Stimulated activated CD8-positive, alpha-beta memory T cell treated with anti-CD3 and anti-CD28 coated beads, Interleukin-15, amount 100 ng/mL, for 1 hour (primary cell): ENCODE data around the gene DFFB.
"Not testable (repeated sequence)": the region's sequence is repeated elsewhere in the genome, so short reads cannot be mapped to it uniquely, and the experiment has no call there.

Source experiments
- DNase-seq: peaks from one replicate; pipeline ENCODE4 v3.0.0-alpha.2; 2020; ENCODE audit warnings: low read depth

Gene DFFB, protein sequence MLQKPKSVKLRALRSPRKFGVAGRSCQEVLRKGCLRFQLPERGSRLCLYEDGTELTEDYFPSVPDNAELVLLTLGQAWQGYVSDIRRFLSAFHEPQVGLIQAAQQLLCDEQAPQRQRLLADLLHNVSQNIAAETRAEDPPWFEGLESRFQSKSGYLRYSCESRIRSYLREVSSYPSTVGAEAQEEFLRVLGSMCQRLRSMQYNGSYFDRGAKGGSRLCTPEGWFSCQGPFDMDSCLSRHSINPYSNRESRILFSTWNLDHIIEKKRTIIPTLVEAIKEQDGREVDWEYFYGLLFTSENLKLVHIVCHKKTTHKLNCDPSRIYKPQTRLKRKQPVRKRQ

DNA sequence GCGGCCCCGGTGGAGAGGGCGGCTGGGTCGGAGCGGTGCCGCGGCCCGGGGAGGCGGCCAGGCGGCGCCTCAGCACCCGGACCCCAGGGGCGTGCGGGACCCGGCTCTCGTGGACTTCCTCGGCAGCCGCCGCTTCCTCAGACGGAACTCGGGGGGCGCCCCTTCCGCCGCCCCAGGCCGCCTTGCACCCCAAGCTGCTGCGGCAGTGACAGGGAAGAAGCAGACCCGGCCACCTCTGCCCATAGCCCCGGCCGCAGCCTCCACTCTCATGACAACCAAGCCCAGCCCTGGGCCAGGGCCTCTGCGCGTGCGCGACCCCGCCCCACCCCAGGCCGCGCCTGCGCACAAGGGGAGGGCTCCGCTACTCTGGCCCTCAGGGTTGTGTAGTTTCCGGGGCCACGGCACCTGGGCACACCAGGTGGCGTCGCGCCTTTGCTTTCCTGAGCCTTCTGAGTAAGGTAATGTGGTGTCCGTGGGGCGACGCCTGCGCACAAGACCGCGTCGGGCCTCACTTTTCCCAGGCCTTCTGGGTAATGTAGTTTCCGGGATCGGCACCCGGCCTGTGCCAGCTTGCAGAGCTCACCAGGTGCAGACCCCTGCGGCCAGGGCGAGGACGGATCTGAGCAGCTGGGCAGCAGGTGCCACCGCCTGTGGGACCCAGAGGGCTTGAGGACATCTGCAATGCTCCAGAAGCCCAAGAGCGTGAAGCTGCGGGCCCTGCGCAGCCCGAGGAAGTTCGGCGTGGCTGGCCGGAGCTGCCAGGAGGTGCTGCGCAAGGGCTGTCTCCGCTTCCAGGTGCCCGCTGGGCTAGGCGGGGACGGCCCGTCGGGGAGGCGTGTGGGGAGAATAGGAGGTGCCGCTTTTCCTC, at the start of gene DFFB, which contains the start of gene CEP104:
Gene DFFB, plus strand, starts transcription at position 554 of the 868 bp plus-strand sequence. Its CDS starts 128 bp downstream, at position 682.
Gene CEP104, minus strand, starts transcription at position 289 of the 868 bp plus-strand sequence. CDS start 4,804 bp downstream, outside the sequence.
- DNase-seq: peak; percentile 88

DNA sequence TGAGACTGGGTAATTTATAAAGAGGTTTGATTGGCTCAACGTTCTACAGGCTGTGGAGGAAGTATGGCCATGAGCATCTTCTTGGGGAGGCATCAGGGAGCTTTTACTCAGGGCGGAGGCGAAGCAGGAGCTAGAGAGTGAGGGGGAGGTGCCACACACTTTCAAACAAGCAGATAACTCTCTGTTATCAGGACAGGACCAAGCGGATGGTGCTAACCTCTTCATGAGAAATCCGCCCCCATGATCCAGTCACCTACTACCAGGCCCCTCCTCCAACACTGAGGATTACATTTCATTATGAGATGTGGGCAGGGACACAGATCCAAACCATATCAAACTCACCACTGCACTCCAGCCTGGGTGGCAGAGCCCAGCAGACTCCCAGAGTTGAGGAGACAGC, 49.5 kb upstream of the DFFB start:
- no peak for DNase-seq

DNA sequence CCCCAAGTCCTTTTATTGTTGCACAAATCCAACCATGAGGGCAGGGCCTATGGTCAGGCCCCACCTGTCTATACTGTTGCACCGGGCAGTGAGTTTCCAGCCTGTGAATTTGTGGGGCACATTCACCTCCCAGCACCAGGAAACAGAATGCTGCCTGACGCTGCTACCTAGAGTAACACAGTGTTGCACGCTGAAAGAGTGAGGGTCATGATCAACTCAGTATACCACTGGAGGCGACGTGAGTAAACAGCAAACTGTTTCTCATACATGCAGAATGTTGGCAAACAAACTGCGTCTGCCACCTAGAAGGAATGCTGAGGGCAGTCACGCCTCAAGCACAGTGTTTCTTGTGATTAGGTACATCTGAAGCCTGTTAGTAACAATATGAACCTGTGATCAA, 47.6 kb upstream of the DFFB start:
- no peak for DNase-seq

DNA sequence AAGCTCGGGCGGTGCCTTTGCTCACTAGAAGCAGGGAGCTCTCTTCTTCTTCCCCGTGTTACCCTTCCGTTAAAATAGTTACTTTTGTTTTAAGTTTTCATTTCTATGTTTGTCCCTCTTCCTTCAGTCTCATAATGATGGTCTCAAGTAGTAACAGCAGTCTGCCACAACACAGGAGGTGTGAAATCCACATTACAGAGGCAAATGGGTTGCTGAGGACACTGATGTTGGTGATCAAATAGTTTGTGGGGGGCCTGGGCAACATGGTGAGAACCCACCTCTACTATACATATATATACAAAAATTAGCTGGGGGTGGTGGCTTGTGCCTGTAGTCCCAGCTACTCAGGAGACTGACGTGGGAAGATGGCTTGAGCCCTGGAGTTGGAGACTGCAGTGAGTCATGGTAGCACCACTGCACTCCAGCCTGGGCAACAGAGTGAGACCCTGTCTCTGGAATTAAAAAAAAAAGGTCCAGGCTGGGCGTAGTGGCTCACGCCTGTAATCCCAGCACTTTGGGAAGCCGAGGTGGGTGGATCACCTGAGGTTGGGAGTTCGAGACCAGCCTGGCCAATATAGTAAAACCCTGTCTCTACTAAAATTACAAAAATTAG, 47.0 kb upstream of the DFFB start:
- not testable (repeated sequence) for DNase-seq

DNA sequence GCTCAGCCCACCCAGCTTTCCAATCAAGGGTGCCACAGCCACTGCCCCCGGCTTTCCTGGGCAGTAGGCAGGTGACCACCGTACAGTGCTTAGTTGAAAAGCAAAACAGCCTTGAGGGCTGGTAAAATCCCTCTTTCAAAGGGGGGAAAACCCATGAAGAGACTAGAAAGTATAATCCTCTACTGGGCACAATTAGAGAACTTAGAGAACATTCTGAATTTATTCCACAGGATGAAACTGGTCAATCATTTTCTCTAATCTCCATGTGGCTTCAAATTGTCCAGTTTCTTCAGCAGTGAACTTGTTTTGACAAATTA, 45.7 kb upstream of the DFFB start:
- DNase-seq: no peak

DNA sequence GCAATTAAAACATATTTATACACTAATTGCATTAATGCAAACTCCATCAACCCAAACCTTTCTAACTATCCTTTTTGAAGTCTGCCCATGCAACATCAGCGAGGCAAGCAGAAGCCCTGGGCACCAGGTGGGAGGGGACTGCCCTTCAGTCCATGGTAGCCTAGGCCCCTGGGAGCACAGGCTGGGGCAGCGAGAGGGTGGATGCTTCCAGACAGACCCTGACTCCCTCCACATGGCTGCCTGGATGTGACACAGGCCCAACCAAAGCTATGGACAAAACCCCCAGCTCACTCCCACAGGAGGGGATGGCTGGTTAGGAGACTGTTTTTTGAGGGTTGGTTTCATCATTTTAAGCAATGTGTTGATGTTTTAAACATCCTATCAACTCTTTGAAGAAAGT, 43.2 kb upstream of the DFFB start:
- DNase-seq: no peak

DNA sequence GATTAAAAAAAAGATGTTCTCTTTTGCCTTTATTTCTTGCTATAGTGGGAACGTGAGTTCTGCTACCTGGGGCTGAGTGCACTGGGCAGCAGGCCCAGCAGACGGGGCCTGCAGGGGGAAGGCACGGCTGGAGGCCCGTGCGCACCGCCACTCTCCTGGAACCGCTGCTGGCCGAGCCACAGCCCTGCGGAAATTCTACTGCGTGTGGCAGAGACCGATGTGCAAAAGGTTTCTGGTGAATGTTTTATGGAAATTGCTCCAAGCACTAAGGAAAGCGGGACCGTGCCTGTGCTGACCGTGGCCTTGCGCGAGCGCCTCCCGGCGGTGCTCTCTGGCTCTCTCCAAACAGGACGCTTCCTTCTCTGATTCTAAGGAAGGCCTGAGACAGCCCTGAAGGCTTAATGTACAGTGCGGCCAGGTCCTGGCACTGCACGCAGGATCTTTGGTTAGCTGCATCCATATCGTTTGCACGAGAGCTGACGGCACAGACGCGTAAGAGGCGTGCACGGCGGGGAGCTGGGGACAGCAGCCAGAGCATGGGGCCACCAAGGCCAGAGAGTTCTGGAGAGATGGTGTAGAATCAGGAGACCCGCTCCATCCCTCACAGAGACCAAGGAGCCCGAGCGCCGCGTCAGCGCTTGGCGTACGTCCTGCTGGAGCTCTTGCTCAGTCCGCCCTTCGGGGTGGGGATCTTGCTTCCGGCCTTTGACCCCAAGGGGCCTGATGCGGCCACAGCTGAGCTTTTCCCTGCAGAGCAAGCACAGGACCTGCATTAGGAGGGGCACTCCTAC, 42.3 kb upstream of the DFFB start:
- no peak for DNase-seq

DNA sequence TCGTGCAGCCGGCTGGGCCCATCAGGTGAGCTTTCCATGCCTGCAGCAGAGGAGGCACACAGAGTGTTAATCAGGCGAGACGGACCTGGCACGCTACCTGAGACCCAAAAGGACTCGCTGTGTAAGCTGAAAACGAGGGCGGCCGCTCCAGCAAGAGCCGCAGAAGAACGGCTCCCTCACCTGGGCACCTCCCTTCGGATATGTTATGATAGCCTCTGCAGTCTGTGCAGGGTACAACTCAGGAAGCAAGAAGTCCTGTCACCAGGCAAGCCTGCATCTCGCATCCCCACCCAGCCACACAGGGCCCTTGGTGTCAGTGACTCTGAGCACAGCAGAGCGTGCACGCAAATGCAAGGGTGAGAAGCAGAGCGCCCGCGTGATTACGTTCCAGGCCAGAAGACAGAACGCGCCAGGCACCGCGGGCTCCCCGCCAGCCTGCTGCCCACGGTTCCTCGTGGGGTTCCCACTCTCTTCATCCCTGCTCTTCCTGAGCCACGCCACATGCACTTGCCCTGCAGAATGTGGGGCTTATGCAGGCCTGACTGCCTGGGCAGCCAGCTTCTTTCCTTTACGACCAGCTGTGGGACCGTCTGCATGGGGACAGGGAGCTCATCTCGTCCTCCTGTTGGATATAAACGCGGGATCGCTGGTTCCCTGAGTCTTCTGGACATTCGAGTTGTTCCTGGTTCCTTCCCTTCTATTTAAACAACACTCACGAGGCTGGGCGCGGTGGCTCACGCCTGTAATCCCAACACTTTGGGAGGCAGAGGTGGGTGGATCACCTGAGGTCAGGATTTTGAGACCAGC, 40.7 kb upstream of the DFFB start:
- DNase-seq: no peak

DNA sequence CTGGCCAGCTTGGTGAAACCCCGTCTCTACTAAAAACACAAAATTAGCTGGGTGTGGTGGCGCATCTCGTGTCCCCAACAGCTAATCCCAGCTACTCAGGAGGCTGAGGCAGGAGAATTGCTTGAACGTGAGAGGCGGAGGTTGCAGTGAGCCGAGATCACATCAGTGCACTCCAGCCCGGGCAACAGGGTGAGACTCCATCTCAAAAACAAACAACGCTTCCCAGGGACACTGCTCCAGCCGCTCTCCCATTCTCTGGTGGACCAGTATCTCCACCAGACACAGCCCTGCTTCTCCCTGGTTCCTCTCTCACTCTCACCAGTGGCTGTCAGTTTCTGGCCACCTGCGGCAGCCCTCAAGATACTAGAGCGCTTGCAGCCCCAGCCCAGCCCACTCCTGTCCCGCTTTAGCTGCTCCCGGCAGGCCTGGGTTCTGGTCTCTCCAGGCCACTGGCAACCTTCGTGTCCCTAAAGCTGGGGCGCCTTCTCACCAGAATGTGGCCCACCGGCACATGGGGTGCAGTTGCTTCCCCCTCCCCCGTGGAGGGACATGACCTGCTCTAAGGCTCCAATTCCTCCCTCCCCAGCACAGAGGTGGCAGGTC, 40.0 kb upstream of the DFFB start:
- DNase-seq: no peak

DNA sequence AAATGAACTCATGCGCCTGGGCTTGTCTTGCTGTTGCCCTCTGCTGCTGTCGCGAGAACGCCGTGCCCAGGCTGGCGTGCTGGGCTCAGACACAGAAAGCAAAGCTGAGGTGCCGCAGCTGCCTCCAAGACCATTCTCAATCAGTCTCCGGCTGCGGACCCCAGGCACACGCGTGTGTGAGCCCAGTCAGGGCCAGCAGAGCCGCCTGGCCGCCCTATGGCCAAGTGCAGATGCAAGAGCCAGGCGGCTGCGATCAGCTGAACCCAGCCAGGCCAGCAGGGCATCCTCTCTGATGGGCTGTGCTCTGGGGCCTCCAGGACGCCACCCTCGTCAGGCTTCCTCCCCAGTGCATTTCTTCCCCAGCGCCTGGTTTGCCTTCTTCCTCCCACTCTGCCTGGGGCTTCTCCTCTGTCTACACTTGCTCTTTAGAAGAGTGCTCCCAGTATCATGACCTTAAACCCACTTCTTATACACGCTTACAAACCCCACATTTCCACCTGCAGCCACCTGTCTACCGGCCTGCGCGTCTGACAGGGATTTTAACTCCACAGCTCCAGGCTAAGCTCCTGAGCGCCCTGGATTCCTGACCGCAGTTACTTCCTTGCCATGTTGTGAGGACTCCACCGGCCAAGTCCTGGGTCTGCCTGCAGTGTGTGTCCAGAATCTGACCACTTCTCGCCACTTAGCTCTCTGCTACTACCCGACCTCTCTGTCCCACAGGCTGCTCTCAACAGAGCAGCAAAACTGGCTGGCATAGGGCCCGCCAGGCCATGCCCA, 39.3 kb upstream of the DFFB start:
- DNase-seq: no peak

DNA sequence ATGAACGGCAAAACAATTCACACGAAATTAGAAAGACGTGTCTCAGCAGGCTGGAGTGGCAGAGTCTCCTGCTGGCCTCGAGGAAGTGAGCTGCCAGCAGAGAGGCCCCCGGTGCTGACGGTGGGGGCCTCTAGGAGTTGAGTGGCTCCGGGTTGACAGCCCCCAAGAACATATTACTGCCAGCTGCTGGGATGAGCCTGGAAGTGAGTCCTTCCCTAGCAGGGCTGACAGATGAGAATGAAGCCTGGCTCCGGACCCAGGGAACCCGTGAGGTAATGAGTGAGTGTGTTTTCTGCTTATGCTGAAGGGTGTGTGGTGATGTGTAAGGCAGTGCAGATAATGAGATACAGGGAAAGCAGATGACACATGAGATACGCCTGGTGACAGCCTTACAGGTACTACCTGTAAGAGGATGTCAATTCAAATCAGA, 37.5 kb upstream of the DFFB start:
- no peak for DNase-seq

DNA sequence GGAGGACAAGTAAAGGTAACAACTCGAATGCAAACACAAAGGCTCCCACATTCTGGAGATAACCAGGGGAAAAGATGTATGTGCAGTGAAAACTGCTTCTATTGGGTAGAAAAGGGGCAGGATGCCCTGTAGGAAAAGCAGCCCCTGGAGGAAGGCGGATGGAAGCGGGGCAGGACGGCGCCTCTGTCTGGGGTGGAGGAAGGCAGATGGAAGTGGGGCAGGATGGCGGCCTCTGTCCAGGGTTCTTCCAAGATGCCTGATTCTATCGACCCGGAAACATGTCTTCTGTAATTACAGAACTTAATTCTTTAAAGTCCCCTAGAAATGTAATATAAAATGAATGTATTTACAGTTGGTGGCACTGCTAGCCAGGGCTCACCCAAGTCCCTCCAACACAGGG, 37.0 kb upstream of the DFFB start:
- no peak for DNase-seq

DNA sequence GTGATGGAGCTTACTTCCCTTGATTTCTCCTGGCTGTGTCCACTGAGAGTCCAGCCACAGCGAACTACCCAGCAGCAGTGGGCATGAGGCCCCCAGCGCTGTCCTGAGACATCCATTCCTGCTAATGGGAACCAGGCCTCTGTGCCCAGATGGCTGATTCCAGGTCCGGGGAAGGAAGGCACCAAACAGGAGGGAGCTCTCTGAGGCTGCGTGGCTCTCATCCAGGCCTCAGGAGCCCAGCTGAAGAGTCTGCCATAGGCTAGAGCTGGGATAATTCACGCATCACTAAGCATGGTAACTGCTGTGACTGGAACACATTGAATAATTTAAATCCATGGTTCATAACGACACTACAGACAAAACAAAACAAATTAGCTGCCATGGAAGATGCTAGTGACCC, 36.3 kb upstream of the DFFB start:
- DNase-seq: no peak

DNA sequence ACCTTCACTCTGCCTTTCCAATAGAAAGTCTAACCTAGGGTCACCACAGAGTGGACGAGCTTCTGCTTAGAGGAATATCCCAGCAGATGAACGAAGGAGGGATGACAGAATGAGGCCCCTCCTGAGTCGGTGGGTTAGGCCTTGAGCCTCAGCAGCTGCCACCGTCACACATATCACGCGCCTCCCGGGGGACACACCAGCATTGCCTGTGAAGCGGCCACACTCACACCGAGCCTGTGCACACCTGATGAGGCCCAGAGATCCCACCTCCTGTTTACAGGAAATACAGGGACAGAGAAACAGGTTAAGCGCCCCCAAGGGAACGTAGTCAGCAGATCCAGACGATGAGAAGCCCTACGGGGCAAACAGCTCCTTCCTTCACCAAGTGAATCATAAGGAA, 35.8 kb upstream of the DFFB start:
- no peak for DNase-seq

DNA sequence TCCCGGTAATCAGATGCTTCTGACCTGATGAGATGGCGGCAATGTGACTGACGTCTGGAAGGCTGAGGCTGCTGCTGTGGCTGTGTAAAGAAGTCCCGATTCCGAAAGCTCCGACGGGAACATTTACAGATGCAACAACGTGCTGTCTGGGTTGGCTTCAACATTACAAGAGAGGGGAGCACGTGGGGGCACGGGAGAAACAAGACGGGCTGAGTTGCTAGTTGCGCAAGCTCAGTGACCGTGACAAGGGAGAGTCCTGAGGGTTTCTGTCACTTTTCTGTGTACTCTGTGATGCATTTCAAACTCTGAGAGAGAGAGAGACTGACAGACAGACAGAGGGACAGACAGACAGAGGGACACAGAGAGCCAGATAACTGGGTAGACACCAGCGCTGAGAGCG, 35.4 kb upstream of the DFFB start:
- DNase-seq: no peak

DNA sequence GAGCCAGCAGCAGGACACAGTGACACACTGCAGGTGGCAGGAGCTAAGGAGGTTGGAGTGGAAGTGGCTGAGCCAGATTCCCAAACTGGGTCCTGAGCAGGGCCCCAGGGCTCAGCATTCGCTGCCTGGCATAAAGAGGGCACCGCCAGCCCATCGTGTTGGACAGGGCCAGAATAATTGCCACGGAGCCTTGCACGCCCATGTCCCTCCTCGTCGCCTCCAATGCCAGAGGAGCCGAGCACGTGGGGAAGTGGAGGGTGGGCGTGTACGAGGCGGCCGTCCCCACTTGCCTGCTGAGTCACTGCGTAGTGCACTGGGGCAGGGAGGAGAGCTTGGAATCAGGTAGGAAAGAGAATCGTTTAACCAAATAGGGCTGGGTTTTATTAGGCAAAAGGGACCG, 34.9 kb upstream of the DFFB start:
- no peak for DNase-seq

DNA sequence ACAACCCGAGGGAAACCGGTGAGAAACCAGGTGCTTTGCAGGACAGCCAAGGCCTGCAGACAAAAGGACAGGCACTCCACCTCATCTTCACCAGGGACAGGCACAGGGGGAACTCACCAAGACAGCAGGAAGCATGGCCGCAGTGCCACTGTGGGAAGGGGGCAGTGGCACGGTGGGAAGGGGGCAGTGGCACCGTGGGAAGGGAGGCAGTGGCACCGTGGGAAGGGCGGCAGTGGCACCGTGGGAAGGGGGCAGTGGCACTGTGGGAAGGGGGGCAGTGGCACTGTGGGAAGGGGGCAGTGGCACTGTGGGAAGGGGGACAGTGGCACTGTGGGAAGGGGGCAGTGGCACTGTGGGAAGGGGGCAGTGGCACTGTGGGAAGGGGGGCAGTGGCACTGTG, 32.6 kb upstream of the DFFB start:
- no peak for DNase-seq

DNA sequence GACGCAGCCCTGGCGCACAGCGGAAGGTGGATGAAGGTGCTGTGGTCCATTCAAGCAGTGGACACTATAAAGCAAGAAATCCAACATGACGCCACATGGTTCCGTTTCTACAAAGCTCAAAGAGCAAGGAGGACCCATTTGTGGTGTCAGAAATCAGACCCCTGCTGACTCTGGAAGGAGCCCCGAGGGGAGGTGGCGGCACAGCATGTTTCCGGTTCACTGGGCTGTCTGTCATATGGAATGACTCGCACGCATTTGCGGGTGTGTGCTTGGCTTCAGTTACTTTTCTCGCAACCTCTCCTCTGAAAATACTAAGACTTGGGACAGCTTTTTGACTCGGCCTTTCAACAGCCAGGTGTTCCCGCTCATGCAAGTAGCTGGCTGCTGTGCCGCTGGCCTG, 31.9 kb upstream of the DFFB start:
- DNase-seq: no peak

DNA sequence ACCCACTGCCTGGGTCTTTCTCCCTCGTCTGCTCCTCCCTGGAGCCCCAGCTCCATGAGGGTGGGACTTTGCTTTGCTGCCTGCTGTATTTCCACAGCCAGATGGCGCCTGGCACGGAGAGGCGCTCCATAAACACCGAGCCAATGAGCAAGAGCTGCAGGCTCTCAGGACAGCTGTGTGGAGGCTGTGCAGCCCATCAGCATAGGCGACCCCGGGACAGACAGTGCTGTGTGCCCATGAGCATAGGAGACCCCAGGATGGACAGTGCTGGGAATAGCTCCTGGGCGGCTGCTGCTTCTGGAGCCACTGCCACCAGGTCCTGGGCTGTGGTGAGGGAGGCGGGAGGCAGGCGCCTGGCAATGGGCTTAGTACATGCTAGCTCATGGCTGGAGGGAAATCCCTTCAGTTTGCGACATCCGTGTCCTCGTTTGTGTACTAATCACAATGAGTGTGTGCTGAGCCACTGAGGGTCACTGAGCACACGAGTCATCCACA, 29.4 kb upstream of the DFFB start:
- no peak for DNase-seq

DNA sequence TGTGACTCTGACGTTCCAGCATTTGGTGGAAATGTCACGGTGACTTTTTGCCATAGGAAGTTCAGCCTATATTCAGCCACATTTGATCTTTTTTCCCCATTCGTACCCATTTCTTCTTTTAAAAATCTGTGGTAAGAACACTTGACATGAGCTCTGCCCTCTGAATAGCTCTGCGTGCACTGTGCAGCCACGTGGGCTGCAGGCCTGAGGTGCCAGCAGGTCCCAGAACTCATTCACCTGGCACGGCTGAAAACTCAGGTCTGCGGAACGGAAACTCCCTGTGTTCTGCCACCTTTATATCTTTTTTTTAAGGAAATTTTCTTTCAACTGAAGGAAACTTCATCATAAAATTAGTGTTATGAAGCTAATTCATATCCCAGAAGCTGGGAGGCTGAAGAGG, 28.9 kb upstream of the DFFB start:
- DNase-seq: no peak
